ENCODE results near the gene IL7R. TPM values are rescaled to one million over a fixed set of nuclear protein-coding genes. Genes with fewer than 3 reads are reported as not detected.

Gene IL7R
- total and polyA plus RNA-seq, 12 donors, result 1.2 to 14.7 (median 7.5) TPM

DNA sequence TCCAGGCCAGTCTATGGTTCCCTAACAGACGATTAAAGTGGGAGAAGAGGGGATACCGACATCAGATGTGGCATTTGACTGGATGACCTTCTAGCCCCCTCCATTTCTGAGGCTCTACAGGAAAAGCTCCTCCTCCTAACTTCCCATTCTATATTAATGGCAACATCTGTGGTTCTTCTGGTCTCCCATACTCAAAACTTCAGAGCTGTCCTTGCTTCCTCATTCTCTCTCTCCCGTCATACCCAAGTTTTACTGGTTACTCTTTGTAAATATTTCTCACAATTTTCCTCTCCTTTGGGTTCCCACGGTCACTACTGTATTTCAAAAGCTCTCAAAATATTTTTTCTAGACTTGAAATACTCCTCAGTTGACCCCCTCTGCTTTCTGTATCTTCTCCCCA, 36.0 kb upstream of the IL7R start:
- no peak for DNase-seq
- Histone ChIP-seq H3K27ac (no peak overlapping the region), H3K9me3 (replicated peaks in 1 of 3) (no peaks in the 10 kb centered on the region), H3K4me1 (replicated peaks in 1 of 2) (no peaks in the 10 kb centered on the region), H3K4me3 (no peak overlapping the region), H3K36me3 (replicated peaks in 1 of 2) (no peaks in the 10 kb centered on the region), H3K27me3 (no peaks in the 10 kb centered on the region)
- no peak for TF ChIP-seq POLR2A (IDR thresholded peaks at IDR 0.05)
- TF ChIP-seq, protein P1, sequence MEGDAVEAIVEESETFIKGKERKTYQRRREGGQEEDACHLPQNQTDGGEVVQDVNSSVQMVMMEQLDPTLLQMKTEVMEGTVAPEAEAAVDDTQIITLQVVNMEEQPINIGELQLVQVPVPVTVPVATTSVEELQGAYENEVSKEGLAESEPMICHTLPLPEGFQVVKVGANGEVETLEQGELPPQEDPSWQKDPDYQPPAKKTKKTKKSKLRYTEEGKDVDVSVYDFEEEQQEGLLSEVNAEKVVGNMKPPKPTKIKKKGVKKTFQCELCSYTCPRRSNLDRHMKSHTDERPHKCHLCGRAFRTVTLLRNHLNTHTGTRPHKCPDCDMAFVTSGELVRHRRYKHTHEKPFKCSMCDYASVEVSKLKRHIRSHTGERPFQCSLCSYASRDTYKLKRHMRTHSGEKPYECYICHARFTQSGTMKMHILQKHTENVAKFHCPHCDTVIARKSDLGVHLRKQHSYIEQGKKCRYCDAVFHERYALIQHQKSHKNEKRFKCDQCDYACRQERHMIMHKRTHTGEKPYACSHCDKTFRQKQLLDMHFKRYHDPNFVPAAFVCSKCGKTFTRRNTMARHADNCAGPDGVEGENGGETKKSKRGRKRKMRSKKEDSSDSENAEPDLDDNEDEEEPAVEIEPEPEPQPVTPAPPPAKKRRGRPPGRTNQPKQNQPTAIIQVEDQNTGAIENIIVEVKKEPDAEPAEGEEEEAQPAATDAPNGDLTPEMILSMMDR (IDR thresholded peaks at IDR 0.05), result no peak
- intact Hi-C loops (cut with DNase I), result no loop called here
- WGBS, 4 donors, result 63 to 80% (median 72%) methylated on average over 4 of the region's 4 CpGs

DNA sequence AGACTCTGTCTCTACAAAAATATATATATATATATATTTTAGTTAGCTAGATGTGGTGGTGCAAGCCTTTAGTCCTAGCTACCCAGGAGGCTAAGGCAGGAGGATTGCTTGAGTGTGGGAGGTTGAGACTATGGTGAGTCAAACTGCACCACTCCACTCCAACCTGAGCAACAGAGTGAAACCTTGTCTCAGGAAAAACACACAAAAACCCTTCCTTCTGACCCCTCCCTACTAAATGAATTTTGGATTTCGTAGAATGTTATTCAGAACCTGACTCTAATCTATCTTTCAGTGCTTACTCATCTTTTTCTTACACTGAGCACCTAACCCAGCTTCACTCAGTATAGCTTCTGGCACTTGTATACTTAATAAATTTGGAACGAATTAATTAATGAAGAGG, 35.2 kb upstream of the IL7R start:
- no peak for DNase-seq
- no peak for TF ChIP-seq POLR2A (IDR thresholded peaks at IDR 0.05)
- TF ChIP-seq, protein P1 (IDR thresholded peaks at IDR 0.05), result no peak
- Histone ChIP-seq H3K27me3 (no peaks in the 10 kb centered on the region), H3K4me3 (no peak overlapping the region), H3K4me1 (replicated peaks in 1 of 2) (no peaks in the 10 kb centered on the region), H3K36me3 (replicated peaks in 1 of 2) (no peaks in the 10 kb centered on the region), H3K27ac (no peak overlapping the region), H3K9me3 (replicated peaks in 1 of 3) (no peaks in the 10 kb centered on the region)
- intact Hi-C loops (cut with DNase I), result no loop called here
- 59 to 80% (median 69%) methylated on average over 2 of the region's 2 CpGs for WGBS, 4 donors

DNA sequence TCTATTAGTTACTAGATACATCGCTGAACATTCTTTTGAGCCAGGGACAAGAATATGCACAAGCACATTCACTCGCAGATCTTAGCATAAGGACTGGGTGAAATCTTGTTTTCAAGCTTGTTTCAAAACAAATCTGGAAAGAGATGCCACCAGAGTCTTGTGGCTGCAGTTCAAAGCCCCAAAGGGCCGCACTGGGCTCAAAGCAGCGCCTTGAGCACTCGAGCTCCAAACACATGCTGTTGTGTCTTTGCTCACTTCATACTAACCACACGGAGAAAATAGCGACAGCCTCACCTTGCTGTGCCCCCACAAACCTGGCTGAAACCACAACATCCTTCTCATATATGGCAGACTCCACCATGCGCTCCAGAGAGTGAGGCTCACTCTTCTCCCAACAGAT, 34.2 kb upstream of the IL7R start:
- H3K36me3 ChIP-seq (replicated peaks in 1 of 2), result no peaks in the 10 kb centered on the region
- H3K27me3 ChIP-seq, result no peaks in the 10 kb centered on the region
- no peak overlapping the region for H3K27ac ChIP-seq
- DNase-seq, result no peak
- no peak for TF ChIP-seq POLR2A (IDR thresholded peaks at IDR 0.05)
- TF ChIP-seq, protein P1 (IDR thresholded peaks at IDR 0.05), result no peak
- H3K9me3 ChIP-seq (replicated peaks in 1 of 3), result no peaks in the 10 kb centered on the region
- WGBS, 4 donors, result 83 to 94% (median 88%) methylated on average over 7 to 8 of the region's 8 CpGs
- no peak overlapping the region for H3K4me3 ChIP-seq
- H3K4me1 ChIP-seq (replicated peaks in 1 of 2), result no peaks in the 10 kb centered on the region
- intact Hi-C loops (cut with DNase I), result no loop called here

DNA sequence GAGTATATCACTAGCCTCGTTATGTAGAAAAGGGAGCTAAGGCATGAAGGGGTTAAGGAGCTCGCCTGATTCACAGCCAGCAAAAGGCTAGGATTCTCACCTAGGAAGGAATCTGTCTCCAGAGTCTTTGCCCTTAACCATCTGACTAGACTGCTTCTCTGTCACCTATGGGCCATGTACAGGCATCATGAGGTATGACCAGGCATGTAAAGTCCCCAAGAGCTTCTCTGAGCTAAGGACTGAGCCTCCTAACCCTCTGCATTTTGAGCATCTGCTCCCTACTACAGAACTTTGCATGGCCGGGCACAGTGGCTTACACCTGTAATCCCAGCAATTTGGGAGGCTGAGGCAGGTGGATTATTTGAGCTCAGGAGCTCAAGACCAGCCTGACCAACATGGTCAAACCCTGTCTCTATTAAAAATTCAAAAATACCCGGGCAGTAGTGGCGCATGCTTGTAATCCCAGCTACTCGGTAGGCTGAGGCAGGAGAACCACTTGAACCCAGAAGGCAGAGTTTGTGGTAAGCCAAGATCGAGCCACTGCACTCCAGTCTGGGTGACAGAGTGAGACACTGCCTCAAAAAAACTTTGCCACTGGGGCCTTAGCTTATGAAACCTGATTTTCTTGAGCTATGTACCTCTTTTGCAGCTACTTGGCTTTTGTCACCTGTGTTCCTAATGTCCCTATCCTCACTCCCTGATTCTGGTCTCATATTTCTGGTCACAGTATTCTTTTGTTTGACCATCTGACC, 33.2 kb upstream of the IL7R start:
- Histone ChIP-seq H3K4me3 (no peak overlapping the region), H3K27me3 (no peaks in the 10 kb centered on the region), H3K9me3 (replicated peaks in 1 of 3) (no peaks in the 10 kb centered on the region), H3K4me1 (replicated peaks in 1 of 2) (no peaks in the 10 kb centered on the region), H3K36me3 (replicated peaks in 1 of 2) (no peaks in the 10 kb centered on the region), H3K27ac (no peak overlapping the region)
- no peak for TF ChIP-seq POLR2A (IDR thresholded peaks at IDR 0.05)
- intact Hi-C loops (cut with DNase I), result no loop called here
- no peak for DNase-seq
- WGBS, 4 donors, result 68 to 80% (median 73%) methylated on average over 3 to 7 of the region's 7 CpGs

DNA sequence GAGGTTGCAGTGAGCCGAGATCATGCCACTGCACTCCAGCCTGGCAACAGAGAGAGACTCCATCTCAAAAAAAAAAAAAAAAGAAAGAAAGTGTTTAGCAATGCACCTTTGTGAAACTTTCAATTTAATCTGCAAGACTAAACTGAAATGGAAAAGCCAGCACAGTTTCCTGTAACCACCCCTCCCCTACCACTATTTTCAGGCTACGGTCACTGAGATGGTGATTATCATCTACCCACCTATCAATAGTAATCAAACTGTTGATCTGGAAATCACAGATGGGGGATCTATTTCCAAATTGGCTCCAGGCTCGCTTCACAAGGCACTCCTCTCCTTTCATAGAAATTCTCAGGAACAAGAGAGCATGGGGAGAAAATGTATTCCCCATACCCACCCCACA, 30.6 kb upstream of the IL7R start:
- H3K27ac ChIP-seq, result no peak overlapping the region
- H3K36me3 ChIP-seq (replicated peaks in 1 of 2), result no peaks in the 10 kb centered on the region
- no peak overlapping the region for H3K4me3 ChIP-seq
- no peaks in the 10 kb centered on the region for H3K4me1 ChIP-seq (replicated peaks in 1 of 2)
- intact Hi-C loops (cut with DNase I), result no loop called here
- WGBS, 4 donors, result 88 to 95% (median 92%) methylated on average over 2 to 3 of the region's 3 CpGs
- TF ChIP-seq, protein P1 (IDR thresholded peaks at IDR 0.05), result no peak
- no peak for TF ChIP-seq POLR2A (IDR thresholded peaks at IDR 0.05)
- H3K27me3 ChIP-seq, result no peaks in the 10 kb centered on the region
- no peak for DNase-seq
- no peaks in the 10 kb centered on the region for H3K9me3 ChIP-seq (replicated peaks in 1 of 3)
